Thoracic aorta (tissue), 2 donors: Measurements from ENCODE around the gene MED13. TPM values are rescaled to one million over a fixed set of nuclear protein-coding genes. Genes with fewer than 3 reads are reported as not detected.

Source experiments
- ATAC-seq: fragments of 150-250 bp; one replicate; pipeline ENCODE4 v1.8.0; 2017; ENCODE audit warnings: low read depth; ENCODE audit not compliant: insufficient number of reproducible peaks, low FRiP score
- DNase-seq: peaks from one replicate; pipeline ENCODE4 v3.0.0-alpha.2; 2020; ENCODE audit warnings: low spot score
- H3K27ac ChIP-seq, 2 donors: fragments of 200-600 bp; sonication (generic); 1 replicate in 1 of 2; 2 replicates in 1 of 2; pipeline ENCODE4 v1.5.1; 2016; ENCODE audit warnings: mild to moderate bottlenecking in 2 of 2, moderate library complexity in 2 of 2
- H3K27me3 ChIP-seq: fragments of 200-600 bp; sonication (generic); replicated peaks from 2 replicates; pipeline ENCODE4 v1.6.0; 2016; ENCODE audit warnings: mild to moderate bottlenecking; ENCODE audit not compliant: insufficient read depth
- H3K36me3 ChIP-seq: fragments of 200-600 bp; sonication (generic); one replicate; pipeline ENCODE4 v1.5.1; 2016
- H3K4me1 ChIP-seq, 2 donors: fragments of 200-600 bp; sonication (generic); 1 replicate in 1 of 2; 2 replicates in 1 of 2; pipeline versions ENCODE4 v1.5.1 to v1.6.0; 2016; ENCODE audit warnings: low read depth in 2 of 2, mild to moderate bottlenecking in 1 of 2; ENCODE audit not compliant: control insufficient read depth in 1 of 2
- H3K4me3 ChIP-seq: fragments of 200-600 bp; sonication (generic); 2 replicates; pipeline ENCODE4 v1.5.1; 2016; ENCODE audit warnings: mild to moderate bottlenecking
- H3K9me3 ChIP-seq: fragments of 200-600 bp; sonication (generic); 2 replicates; pipeline ENCODE4 v1.5.1; 2016
- total RNA-seq, 2 donors: library from RNA; depleted of rRNA; stranded (reverse); fragments of >200 nt; gene quantifications; one replicate each; pipeline versions ENCODE4 v1.1.0 to v1.2.3, GENCODE V29; 2016
- TF ChIP-seq, protein P1 (sequence below): fragments of 200-600 bp; sonication (generic); IDR thresholded peaks from one replicate; pipeline ENCODE4 v1.5.1; 2019; ENCODE audit warnings: antibody characterized with exemption

Gene MED13
- total RNA-seq, 2 donors from 2014 or later, result 87.6 to 92.2 TPM

DNA sequence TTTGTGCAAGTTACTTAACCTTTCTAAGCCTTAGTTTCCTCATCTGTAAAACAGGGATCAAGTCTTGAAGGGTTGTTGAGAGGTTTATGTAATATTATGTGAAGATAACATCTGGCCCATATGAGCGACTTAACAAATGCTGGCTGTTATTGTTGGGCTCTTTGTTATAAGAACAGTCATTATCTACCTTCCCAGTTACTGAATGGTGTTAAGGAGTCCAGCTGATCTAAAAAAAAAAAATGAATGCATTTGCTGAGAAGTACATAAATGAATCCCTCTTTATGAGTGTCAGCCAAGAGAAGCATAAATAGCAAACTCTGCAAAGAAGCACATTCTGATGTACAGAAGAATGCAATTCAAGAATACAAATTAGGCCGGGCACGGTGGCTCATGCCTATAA, 24.3 kb upstream of the MED13 start:
- no peak for ATAC-seq
- H3K27ac ChIP-seq, result no peak overlapping the region

DNA sequence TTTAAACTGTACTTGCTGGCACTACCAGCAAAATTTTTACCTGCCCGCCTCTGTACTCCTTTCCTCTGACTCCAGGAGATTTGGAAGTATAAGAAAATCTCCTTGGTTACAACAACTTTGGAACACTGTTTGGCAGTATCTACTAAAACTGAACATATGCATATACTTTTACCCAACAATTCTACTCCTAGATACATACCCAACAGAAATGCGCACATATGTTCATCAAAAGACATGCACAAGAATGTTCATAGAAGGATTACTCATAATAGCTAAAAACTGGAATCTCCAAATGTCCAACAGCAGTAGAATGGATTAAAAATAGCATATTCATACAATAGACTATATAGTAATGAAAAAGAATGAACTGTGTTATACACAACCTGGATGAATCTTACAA, 21.7 kb upstream of the MED13 start:
- Histone ChIP-seq H3K27ac (no peak overlapping the region), H3K27me3 (no peaks in the 10 kb centered on the region)
- no peak for ATAC-seq

More for the DNA sequence above, 24.3 kb upstream of the MED13 start:
- Histone ChIP-seq H3K4me1 (no peaks in the 10 kb centered on the region), H3K27me3 (no peaks in the 10 kb centered on the region), H3K9me3 (no peaks in the 10 kb centered on the region), H3K36me3 (no peaks in the 10 kb centered on the region), H3K4me3 (no peak overlapping the region)
- no peak for DNase-seq
- TF ChIP-seq, protein P1, sequence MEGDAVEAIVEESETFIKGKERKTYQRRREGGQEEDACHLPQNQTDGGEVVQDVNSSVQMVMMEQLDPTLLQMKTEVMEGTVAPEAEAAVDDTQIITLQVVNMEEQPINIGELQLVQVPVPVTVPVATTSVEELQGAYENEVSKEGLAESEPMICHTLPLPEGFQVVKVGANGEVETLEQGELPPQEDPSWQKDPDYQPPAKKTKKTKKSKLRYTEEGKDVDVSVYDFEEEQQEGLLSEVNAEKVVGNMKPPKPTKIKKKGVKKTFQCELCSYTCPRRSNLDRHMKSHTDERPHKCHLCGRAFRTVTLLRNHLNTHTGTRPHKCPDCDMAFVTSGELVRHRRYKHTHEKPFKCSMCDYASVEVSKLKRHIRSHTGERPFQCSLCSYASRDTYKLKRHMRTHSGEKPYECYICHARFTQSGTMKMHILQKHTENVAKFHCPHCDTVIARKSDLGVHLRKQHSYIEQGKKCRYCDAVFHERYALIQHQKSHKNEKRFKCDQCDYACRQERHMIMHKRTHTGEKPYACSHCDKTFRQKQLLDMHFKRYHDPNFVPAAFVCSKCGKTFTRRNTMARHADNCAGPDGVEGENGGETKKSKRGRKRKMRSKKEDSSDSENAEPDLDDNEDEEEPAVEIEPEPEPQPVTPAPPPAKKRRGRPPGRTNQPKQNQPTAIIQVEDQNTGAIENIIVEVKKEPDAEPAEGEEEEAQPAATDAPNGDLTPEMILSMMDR, result no peak

DNA sequence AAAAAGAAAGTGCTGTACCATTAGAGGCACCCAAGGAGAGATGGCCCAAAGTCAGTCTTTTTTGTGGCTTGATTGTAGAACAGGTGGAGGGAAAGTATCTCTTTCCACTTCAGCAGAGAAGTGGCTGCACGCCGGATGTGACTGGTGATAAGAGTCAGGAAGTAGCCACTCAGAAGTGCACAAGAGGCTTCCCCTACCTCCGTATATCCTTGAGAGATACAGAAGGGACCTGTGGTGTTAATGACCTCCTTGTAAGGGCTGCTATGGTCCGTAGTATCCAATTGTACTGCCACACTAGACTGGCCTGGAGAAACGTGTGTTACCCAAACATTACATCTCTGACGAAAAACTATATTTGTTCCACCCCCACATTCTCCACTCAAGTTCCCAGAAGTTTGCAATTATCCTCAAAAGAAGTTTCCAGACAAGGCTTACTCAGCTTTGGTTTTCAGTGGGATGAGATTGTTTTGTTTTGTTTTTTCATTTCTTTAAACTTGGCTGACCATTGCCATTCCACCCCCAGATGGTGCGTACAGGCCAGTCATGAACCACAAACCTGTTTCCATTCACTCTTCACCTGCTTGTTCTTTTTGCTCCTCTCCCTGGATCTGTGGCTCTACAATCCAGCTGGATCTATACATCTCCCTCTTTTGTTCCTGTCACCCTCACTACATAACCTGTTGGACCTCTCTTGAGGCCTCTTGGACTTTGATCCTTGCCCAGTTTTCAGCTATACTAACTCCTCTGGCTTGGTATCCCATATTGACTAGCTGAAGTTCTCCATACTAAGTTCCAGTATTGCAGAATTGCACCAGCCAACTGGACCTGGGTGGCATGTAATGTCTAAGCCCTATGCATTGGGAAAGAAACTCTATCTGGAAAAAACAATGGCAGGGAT, 20.7 kb upstream of the MED13 start:
- no peaks in the 10 kb centered on the region for H3K9me3 ChIP-seq
- ATAC-seq, result no peak
- no peak overlapping the region for H3K27ac ChIP-seq
- TF ChIP-seq, protein P1, result no peak
- DNase-seq, result no peak
- H3K4me3 ChIP-seq, result no peak overlapping the region
- no peaks in the 10 kb centered on the region for H3K36me3 ChIP-seq
- H3K27me3 ChIP-seq, result no peaks in the 10 kb centered on the region
- no peaks in the 10 kb centered on the region for H3K4me1 ChIP-seq

More for the DNA sequence above, 21.7 kb upstream of the MED13 start:
- Histone ChIP-seq H3K4me3 (no peak overlapping the region), H3K36me3 (no peaks in the 10 kb centered on the region), H3K9me3 (no peaks in the 10 kb centered on the region), H3K4me1 (no peaks in the 10 kb centered on the region)
- TF ChIP-seq, protein P1, result no peak
- DNase-seq, result no peak

DNA sequence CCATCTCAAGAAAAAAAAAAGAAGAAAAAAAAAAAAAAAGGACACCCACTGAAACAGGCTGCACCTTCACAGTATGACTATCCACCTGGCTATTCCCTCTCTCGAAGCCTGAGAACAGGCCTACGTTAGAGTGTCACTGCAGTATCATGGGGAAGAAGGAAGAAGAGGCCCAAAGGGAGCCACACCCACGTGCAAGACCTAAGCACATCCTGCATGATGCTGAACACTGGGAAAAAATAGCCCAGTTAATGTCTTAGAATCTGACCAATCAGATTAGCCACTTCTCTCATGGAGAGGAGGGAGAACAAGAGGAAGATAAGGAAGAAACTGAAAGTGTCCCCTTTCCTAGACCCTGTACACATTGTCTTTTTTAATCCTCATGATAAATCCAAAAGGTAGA, 19.5 kb upstream of the MED13 start:
- no peaks in the 10 kb centered on the region for H3K9me3 ChIP-seq
- TF ChIP-seq, protein P1, result no peak
- no peak overlapping the region for H3K27ac ChIP-seq
- no peaks in the 10 kb centered on the region for H3K4me1 ChIP-seq
- ATAC-seq (no peak), DNase-seq (no peak)
- H3K27me3 ChIP-seq, result no peaks in the 10 kb centered on the region
- H3K4me3 ChIP-seq, result no peak overlapping the region
- no peaks in the 10 kb centered on the region for H3K36me3 ChIP-seq

DNA sequence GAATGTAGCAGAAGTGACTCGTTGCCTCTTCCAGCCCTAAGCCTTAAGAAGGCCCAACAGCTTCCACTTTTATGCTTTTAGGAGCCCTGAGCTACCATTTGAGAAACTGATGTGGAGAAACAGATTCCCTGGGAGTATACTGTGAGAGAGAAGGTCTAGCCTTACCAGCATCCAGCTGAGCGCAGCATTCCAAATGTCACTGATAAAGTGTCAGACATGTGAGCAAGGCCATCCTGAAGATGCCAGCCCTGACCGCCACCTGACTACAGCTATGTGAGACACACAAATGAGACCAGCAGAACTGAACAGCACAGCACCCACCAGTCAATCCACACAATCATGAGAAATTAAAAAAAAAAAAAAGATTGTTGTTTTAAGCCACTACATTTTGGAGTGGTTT, 18.6 kb upstream of the MED13 start:
- Histone ChIP-seq H3K27ac (no peak overlapping the region), H3K36me3 (no peaks in the 10 kb centered on the region), H3K9me3 (no peaks in the 10 kb centered on the region), H3K4me3 (no peak overlapping the region), H3K4me1 (no peaks in the 10 kb centered on the region), H3K27me3 (no peaks in the 10 kb centered on the region)
- ATAC-seq (no peak), DNase-seq (no peak)
- TF ChIP-seq, protein P1, result no peak
